Endothelial cell of umbilical vein (primary cell): ENCODE data around the gene CEP164. TPM values are rescaled to one million over a fixed set of nuclear protein-coding genes. Genes with fewer than 3 reads are reported as not detected.

Experiments used
- BruUV-seq: library from RNA; stranded (reverse); fragments of 400-500 nt; replicated peaks from 2 replicates; lab custom pipeline; 2021; lab: Mats Ljungman, UMichigan
- CTCF ChIA-PET: fragments of 300-600, 350-600 bp; sonication (Branson Sonifier 250); formaldehyde crosslinking; loops from one replicate; lab custom pipeline; 2021; ENCODE audit warnings: antibody characterized with exemption, inconsistent platforms; lab: Charles Lee
- POLR2A ChIA-PET: fragments of 300-600, 350-600 bp; sonication (Branson Sonifier 250); formaldehyde crosslinking; loops from one replicate; lab custom pipeline; 2021; ENCODE audit warnings: antibody characterized with exemption, inconsistent platforms; lab: Charles Lee
- DNase-seq: peaks from one replicate; pipeline ENCODE4 v3.0.0-alpha.2; 2011; ENCODE audit warnings: low read depth, low spot score
- FAIRE-seq: peaks from 2 replicates; lab custom pipeline; 2011; peaks lifted over from hg19 to GRCh38; lab: Jason Lieb, UNC
- H2AFZ ChIP-seq: 2 replicates; pipeline ENCODE4 v1.6.0; 2012; ENCODE audit warnings: low read depth, low read length, control low read depth, inconsistent platforms
- H3K27ac ChIP-seq: 2 replicates; pipeline ENCODE4 v1.5.1; 2011; ENCODE audit warnings: low read depth, mild to moderate bottlenecking, control low read depth, low read length, moderate library complexity; ENCODE audit not compliant: insufficient read depth
- H3K27me3 ChIP-seq, 2 experiments: 2 replicates each; pipeline versions ENCODE4 v1.6.0 to v1.6.1; 2011; ENCODE audit warnings: low read length in 2 of 2, mixed read lengths in 1 of 2; ENCODE audit not compliant: control insufficient read depth in 2 of 2, insufficient read depth in 2 of 2
- H3K36me3 ChIP-seq, 2 experiments: 2 replicates in 1 of 2; 3 replicates in 1 of 2; pipeline ENCODE4 v1.5.1; 2011; ENCODE audit warnings: low read length in 2 of 2, mild to moderate bottlenecking in 1 of 2, moderate library complexity in 1 of 2; ENCODE audit not compliant: control insufficient read depth in 2 of 2, insufficient read depth in 2 of 2; ENCODE audit errors: extremely low read depth in 1 of 2
- H3K4me1 ChIP-seq: 3 replicates; pipeline ENCODE4 v1.5.1; 2011; ENCODE audit warnings: mild to moderate bottlenecking, low read length; ENCODE audit not compliant: control insufficient read depth, insufficient read depth; ENCODE audit errors: extremely low read depth
- H3K4me2 ChIP-seq: 2 replicates; pipeline ENCODE4 v1.6.1; 2011; ENCODE audit warnings: low read length, control low read depth, mixed read lengths; ENCODE audit not compliant: insufficient read depth
- H3K4me3 ChIP-seq, 3 experiments: fragments of 200-600 bp in 1 of 3; sonication (generic), shearing (Covaris generic) in 1 of 3; replicated peaks in 1 of 3; 2 replicates each; pipeline ENCODE4 v1.5.1; 2011 to 2016; ENCODE audit warnings: control low read depth in 3 of 3, low read length in 3 of 3, mild to moderate bottlenecking in 2 of 3, inconsistent platforms in 1 of 3, low read depth in 1 of 3, moderate library complexity in 1 of 3; ENCODE audit not compliant: insufficient read depth in 1 of 3
- H3K79me2 ChIP-seq: 2 replicates; pipeline ENCODE4 v1.6.0; 2012; ENCODE audit warnings: low read length, inconsistent platforms; ENCODE audit not compliant: control insufficient read depth, insufficient read depth
- H3K9ac ChIP-seq: replicated peaks from 2 replicates; pipeline ENCODE3; 2011; ENCODE audit warnings: low read length, control low read depth; ENCODE audit not compliant: insufficient read depth; ENCODE audit errors: extremely low read depth
- H3K9me1 ChIP-seq: replicated peaks from 3 replicates; pipeline ENCODE4 v1.6.0; 2011; ENCODE audit warnings: mild to moderate bottlenecking, low read length; ENCODE audit not compliant: control insufficient read depth, insufficient read depth; ENCODE audit errors: extremely low read depth
- H3K9me3 ChIP-seq: replicated peaks from 2 replicates; pipeline ENCODE4 v1.5.1; 2012; ENCODE audit warnings: low read length, inconsistent platforms; ENCODE audit not compliant: control insufficient read depth, insufficient read depth
- H4K20me1 ChIP-seq: replicated peaks from 2 replicates; pipeline ENCODE3; 2011; ENCODE audit warnings: mild to moderate bottlenecking, low read length; ENCODE audit not compliant: control insufficient read depth, insufficient read depth; ENCODE audit errors: extremely low read depth
- CTCF ChIP-seq, 2 donors: IDR thresholded peaks; 1 replicate in 1 of 2; 2 replicates in 1 of 2; pipeline ENCODE4 v1.5.1; 2011; ENCODE audit warnings: low read length in 2 of 2, mild to moderate bottlenecking in 2 of 2, moderate library complexity in 2 of 2, control low read depth in 1 of 2, inconsistent platforms in 1 of 2, low read depth in 1 of 2; ENCODE audit not compliant: insufficient read depth in 1 of 2; ENCODE audit errors: extremely low read depth in 1 of 2
- EZH2 ChIP-seq: IDR thresholded peaks from 2 replicates; pipeline ENCODE4 v1.6.1; 2012; ENCODE audit warnings: borderline replicate concordance, low read depth, mild to moderate bottlenecking, moderate library complexity, low read length, inconsistent platforms; ENCODE audit not compliant: severe bottlenecking
- FOS ChIP-seq: IDR thresholded peaks from 2 replicates; pipeline ENCODE4 v1.6.1; 2011; ENCODE audit warnings: mild to moderate bottlenecking, low read length, moderate library complexity, borderline replicate concordance; ENCODE audit not compliant: insufficient read depth
- GATA2 ChIP-seq: IDR thresholded peaks from 2 replicates; pipeline ENCODE4 v1.7.0; 2011; ENCODE audit warnings: low read depth, mild to moderate bottlenecking, moderate library complexity, mixed read lengths, low read length; ENCODE audit not compliant: insufficient read length, insufficient read depth
- JUN ChIP-seq: IDR thresholded peaks from 2 replicates; pipeline ENCODE4 v1.6.1; 2011; ENCODE audit warnings: borderline replicate concordance, low read depth; ENCODE audit not compliant: insufficient read length, insufficient read depth
- MYC ChIP-seq: IDR thresholded peaks from one replicate; pipeline ENCODE4 v1.6.1; 2011; ENCODE audit warnings: mild to moderate bottlenecking, low read depth, low read length
- POLR2A ChIP-seq: IDR thresholded peaks from 2 replicates; pipeline ENCODE4 v1.6.1; 2012; ENCODE audit warnings: low read depth, mild to moderate bottlenecking, control low read depth, low read length
- POLR2AphosphoS5 ChIP-seq: IDR thresholded peaks from 2 replicates; pipeline ENCODE4 v1.6.1; 2012; ENCODE audit warnings: low read depth, mild to moderate bottlenecking, control low read depth, low read length, moderate library complexity; ENCODE audit not compliant: insufficient read depth
- dilution Hi-C: fragments of 300-500 bp; cut with MboI; formaldehyde crosslinking; loops from one replicate; pipeline ENCODE4 v1.15.0; 2019; ENCODE audit warnings: low sequenced_read_pairs; ENCODE audit not compliant: extremely low pct_ligation_motif_present
- intact Hi-C: fragments of 100-400 bp; cut with micrococcal nuclease; formaldehyde crosslinking; loops from one replicate; pipeline ENCODE4 v1.10.0; 2022
- polyA plus RNA-seq, 4 experiments: library from polyadenylated mRNA; depleted of rRNA in 3 of 4; stranded (reverse) in 3 of 4; unstranded in 1 of 4; fragments of >200 nt; gene quantifications; 2 replicates each; pipeline versions ENCODE4 v1.2.1 to v1.2.3, GENCODE V29; 2011 to 2012; ENCODE audit warnings: missing spikeins in 1 of 4
- total RNA-seq: library from RNA; stranded (reverse); gene quantifications from 2 replicates; pipeline ENCODE4 v1.2.3, GENCODE V29; 2021
- TF ChIP-seq, protein P1 (sequence below): IDR thresholded peaks from 2 replicates; pipeline ENCODE4 v1.6.1; 2011; ENCODE audit not compliant: insufficient read depth, insufficient read length

Gene CEP164
- total and polyA plus RNA-seq, 2 donors (not counting 3 experiments of a cell fraction or from before 2014, with no cell fraction given) = 22.7 to 48.4 TPM

DNA sequence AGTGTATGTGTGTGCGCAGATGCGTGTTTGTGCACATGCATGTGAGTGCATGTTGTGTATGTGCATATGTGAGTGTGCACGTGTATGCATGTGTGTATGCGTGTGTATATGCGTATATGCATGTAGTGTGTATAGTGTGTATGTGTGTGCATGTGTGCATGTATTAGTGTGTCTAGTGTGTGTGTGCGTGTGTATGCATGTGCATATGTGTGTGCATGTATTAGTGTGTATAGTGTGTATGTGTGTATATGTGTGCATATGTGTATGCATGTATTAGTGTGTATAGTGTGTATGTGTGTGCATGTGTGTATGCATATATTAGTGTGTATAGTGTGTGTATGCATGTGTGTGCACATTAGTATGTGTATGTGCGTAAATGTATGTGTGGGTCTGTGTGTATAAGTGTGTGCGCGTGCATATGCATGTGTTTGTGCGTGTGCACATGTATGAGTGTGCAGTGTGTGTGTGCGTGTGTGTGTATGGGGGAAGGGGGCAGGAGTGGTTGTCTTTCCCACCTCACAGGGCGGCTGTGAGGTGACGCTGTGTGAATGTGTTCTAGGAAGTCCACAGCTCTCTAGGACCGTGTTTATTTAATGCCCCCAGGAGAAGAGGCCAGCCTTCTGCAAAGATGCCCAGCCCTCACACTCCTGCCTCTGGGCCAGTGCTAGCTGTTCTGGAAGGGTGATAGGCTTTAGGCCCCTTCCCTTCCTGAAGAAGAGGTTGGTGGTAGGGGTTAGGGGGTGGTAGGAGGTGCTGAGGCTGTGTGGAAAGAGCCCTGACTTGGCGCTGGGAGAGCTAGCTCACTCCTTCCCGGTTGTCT is 114.6 kb downstream of the CEP164 start:
- BruUV-seq = no TSS peak
- FAIRE-seq (no peak), DNase-seq (no peak)
- TF ChIP-seq EZH2 = no peak
- no peak for TF ChIP-seq POLR2A
- TF ChIP-seq POLR2AphosphoS5 = no peak
- TF ChIP-seq FOS = no peak
- no peak for TF ChIP-seq JUN
- no peak for TF ChIP-seq CTCF (IDR thresholded peaks at IDR 0.05; ENCODE audit: extremely low read depth in 1 of 2, insufficient read depth in 1 of 2, low read depth in 1 of 2, low read length in 2 of 2)
- TF ChIP-seq, protein P1, sequence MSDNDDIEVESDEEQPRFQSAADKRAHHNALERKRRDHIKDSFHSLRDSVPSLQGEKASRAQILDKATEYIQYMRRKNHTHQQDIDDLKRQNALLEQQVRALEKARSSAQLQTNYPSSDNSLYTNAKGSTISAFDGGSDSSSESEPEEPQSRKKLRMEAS = no peak
- no peak for TF ChIP-seq MYC
- no peak for TF ChIP-seq GATA2
- POLR2A ChIA-PET = no interaction called here
- no peak overlapping the region for H2AFZ ChIP-seq
- no peak overlapping the region for H3K4me3 ChIP-seq
- no peaks in the 10 kb centered on the region for H3K4me1 ChIP-seq
- CTCF ChIA-PET = interaction anchor here (1.9 to 3.0 kb wide), 2 partner anchors 16 to 179 kb away, joined by 6 to 29 read pairs; no protein-coding TSS in a partner anchor
- intact Hi-C loops (no loop called here), dilution Hi-C loops (no loop called here)
- H3K79me2 ChIP-seq = no peaks in the 10 kb centered on the region
- no peak overlapping the region for H3K27ac ChIP-seq
- H3K27me3 ChIP-seq = peaks cover 0 to 4% of the 10 kb centered on the region in 2 experiments
- no peak overlapping the region for H3K9ac ChIP-seq
- H3K4me2 ChIP-seq = no peak overlapping the region
- H3K36me3 ChIP-seq = no peaks in the 10 kb centered on the region
- no peaks in the 10 kb centered on the region for H3K9me1 ChIP-seq
- H3K9me3 ChIP-seq = no peaks in the 10 kb centered on the region
- no peaks in the 10 kb centered on the region for H4K20me1 ChIP-seq
